GM21723 (cell line): ENCODE measurements around the gene ARID1B.

Source experiments
- ATAC-seq: cut with Tn5 transposase; IDR thresholded peaks from one replicate; pipeline ENCODE4 v1.9.1; 2021; ENCODE audit warnings: mild to moderate bottlenecking, moderate library complexity; ENCODE audit not compliant: unreplicated experiment

The ARID1B gene

DNA sequence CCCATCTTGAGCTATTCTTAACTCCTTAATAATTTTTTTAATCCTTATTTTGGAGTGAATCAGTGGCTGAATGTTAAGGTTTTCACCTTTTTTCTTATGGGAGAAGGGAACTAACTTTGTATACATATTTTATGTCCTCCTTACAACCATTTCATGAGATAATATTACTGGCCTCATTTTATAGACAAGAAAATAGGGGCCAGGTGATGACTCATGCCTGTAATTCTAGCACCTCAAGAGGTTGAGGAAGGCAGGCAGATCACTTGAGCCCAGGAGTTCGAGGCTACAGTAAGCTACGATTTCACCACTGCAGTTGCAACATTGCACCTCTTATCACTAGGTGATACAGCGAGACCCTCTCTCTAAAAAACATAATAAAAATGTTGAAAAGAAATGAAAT, 417.5 kb downstream of the ARID1B start:
- ATAC-seq: no peak

- no peak for ATAC-seq
Measured at GRCh38 chr6:157196391-157196790, 419.2 kb downstream of the ARID1B start.

DNA sequence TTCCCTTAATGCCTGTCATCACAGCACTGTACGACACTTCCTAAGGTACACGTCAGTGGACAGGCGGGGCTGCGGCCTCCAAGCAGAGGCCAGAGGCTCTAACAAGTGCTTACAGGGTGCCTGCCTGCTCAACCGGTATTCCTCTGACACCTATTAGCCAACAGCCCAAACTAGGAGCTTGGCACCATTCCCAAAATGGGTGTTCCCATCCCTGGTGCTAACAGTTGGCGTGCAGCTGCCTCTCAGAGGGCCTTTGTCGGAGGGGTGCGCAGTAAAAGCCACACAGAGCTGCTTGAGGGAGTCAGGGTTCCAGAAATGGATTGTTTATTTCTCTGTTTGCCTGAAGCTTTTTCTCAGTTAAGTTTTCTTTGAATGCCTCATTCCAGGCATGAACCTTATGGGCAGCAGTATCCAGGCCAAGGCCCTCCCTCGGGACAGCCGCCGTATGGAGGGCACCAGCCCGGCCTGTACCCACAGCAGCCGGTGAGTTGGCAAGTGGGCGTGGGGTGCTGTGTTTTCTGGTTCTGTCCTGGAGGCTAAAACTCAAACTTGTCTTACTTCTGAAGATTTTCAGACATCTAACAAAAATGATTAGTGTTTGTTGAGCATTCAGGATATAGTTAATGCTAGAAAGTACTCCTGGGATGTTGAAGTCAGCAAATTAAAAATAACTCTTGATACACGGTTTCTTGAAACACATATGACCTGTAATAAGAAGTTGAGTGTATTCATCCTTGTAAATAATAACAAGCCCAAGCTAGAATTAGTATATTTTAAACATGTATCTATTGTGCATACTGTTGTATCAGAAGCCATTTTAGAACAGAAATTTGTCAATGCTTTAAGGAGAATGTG, 421.5 kb downstream of the ARID1B start:
- no peak for ATAC-seq

DNA sequence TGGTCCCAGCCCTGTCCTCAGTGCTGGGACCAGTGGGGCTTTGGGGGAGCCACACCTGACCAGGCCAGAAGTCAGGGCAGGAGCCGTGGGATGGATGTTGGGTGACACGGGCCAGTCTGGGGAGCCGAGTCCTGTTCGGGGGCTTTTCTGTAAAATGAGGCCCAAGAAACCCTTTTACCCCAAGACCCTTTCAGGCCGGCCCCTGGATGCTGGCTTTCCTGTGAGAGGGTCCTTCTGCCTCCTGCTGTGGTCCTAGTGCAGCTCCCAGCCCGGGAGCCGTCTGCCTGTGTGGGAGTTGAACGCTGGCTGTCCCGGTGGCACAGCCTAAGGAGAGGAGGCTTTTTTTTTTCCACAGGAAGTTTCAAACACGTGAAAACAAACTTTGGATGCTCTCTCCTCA, 422.9 kb downstream of the ARID1B start:
- no peak for ATAC-seq

DNA sequence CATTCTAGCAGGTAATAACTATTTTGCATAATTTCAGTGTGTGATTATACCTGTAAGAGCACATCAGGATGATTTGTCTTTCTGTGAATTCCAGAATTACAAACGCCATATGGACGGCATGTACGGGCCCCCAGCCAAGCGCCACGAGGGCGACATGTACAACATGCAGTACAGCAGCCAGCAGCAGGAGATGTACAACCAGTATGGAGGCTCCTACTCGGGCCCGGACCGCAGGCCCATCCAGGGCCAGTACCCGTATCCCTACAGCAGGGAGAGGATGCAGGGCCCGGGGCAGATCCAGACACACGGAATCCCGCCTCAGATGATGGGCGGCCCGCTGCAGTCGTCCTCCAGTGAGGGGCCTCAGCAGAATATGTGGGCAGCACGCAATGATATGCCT, 423.4 kb downstream of the ARID1B start:
- ATAC-seq: no peak

- no peak for ATAC-seq
Measured at GRCh38 chr6:157201083-157201482, 423.9 kb downstream of the ARID1B start.

GRCh38 chr6:157203312-157203744, 426.1 kb downstream of the ARID1B start:
- peak; percentile 96 for ATAC-seq

DNA sequence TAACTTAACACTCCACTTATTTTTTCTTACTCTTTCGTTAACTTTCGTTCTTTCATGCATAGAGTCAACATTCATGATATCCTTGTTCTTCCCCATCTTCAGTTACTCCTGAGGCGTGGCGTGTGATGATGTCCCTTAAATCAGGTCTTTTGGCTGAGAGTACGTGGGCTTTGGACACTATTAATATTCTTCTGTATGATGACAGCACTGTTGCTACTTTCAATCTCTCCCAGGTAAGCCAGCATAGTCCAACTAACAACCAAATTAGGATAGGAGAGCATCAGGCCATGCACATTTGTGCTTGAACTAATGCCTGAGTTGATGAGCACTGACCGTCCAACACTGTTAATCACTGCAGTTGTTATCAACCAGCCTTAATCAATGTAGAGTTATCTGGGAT, 426.6 kb downstream of the ARID1B start:
- peak; percentile 29 for ATAC-seq

GRCh38 chr6:157205473-157206358, 428.5 kb downstream of the ARID1B start:
- ATAC-seq: no peak

DNA sequence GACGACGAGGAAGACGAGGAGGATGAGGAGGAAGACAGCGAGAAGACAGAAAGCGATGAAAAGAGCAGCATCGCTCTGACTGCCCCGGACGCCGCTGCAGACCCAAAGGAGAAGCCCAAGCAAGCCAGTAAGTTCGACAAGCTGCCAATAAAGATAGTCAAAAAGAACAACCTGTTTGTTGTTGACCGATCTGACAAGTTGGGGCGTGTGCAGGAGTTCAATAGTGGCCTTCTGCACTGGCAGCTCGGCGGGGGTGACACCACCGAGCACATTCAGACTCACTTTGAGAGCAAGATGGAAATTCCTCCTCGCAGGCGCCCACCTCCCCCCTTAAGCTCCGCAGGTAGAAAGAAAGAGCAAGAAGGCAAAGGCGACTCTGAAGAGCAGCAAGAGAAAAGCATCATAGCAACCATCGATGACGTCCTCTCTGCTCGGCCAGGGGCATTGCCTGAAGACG, 429.2 kb downstream of the ARID1B start:
- ATAC-seq: no peak

DNA sequence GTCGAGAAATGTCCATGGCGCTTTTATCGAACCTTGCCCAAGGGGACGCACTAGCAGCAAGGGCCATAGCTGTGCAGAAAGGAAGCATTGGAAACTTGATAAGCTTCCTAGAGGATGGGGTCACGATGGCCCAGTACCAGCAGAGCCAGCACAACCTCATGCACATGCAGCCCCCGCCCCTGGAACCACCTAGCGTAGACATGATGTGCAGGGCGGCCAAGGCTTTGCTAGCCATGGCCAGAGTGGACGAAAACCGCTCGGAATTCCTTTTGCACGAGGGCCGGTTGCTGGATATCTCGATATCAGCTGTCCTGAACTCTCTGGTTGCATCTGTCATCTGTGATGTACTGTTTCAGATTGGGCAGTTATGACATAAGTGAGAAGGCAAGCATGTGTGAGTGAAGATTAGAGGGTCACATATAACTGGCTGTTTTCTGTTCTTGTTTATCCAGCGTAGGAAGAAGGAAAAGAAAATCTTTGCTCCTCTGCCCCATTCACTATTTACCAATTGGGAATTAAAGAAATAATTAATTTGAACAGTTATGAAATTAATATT, 430.4 kb downstream of the ARID1B start:
- no peak for ATAC-seq

DNA sequence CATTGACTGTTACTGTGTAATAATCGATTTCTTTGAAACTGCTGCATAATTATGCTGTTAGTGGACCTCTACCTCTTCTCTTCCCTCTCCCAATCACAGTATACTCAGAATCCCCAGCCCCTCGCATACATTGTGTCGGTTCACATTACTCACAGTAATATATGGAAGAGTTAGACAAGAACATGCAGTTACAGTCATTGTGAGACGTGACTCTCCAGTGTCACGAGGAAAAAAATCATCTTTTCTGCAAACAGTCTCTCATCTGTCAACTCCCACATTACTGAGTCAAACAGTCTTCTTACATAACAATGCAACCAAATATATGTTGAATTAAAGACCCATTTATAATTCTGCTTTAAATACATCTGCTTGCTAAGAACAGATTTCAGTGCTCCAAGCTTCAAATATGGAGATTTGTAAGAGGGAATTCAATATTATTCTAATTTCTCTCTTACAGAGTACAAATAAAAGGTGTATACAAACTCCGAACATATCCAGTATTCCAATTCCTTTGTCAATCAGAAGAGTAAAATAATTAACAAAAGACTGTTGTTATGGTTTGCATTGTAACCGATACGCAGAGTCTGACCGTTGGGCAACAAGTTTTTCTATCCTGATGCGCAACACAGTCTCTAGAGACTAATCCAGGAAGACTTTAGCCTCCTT, 432.8 kb downstream of the ARID1B start:
- ATAC-seq: no peak

- ATAC-seq: no peak
Measured at GRCh38 chr6:157210954-157211353, 433.8 kb downstream of the ARID1B start.

DNA sequence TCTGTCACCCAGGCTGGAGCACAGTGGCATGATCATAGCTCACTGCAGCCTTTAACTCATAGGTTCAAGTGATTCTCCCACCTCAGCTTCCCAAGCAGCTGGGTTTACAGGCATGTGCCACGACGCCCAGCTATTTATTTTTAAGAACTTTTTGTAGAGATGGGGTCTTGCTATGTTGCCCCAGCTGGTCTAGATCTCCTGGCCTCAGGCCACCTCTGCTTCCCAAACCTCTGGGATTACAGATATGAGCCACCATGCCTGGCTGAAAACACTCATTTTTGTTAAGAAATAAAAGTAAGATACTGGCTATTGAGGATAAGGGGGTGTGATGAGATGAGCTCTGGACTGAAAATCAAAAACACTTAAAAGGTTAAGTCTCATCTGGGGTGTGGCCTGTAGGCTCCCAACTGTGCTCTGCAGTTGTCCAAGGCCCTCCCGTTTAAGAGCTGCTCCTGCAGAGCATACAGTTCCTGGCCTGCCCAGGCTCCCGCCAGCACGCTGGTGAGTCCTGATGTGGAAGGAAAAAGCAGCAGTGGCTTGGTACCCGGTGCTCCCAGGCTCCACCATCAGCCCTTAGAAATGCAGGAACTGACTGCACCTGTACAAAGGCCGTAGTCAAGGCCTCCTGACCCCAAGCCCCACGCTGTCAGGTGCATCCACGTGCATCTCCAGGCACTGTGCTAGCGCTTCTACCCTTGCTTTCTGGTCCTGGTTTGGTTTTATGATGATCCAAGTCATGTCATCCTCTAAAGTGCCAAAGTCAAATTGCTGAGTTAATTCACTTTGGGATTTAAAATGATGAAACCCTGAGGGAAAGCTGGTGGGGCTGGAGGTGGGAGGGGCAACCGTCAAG, 434.7 kb downstream of the ARID1B start:
- no peak for ATAC-seq

- ATAC-seq: no peak
Measured at GRCh38 chr6:157213426-157213825, 436.2 kb downstream of the ARID1B start.

DNA sequence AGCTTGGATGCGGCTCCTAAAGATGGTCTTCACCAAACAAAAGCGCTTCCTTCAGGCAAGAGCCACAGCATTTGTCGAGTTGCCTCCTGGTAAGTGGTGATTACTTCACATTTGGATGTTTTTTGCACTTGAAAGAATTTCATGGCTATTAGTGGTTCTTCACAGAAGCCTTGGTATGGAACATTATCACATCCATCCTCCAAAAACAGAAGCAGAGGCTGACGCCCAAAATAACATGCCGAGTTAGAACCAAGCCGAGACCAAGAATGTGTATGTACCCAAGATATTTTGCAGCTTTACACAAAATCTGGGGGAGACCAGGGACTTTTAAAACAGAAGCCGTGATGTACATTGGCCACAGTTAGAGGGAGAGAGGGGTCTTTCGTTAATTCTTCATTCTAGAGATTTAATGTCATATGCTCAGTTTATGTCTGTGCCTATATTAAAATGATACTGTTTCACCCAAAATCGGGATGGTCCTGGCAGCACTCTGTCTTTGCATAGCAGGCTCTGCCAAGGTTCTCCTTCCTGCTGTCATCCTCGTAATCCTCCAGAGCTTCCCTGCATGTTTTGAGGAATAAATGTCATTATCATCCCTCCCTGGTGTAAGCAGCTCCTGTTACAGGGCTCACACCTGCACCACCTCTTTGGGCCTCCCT, 436.9 kb downstream of the ARID1B start:
- ATAC-seq: no peak

DNA sequence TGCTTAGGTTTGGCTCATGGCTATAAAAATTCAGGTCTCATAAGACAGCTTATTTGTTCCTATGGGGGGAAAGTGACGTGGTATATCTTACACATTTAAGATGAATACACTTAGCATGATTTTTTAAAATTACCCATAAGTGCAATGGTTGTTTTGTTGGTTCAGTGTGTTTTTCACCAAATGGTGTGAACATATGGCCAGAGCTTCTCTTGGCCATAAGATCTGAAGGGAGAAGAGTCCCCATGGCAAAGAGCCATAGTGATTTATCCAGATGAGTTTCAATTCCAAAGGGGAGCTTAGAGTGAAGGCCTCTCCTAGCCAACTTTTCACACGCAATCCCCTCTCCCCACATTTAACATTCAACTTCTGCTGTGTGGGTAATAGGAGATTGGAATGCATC, 438.5 kb downstream of the ARID1B start:
- no peak for ATAC-seq

DNA sequence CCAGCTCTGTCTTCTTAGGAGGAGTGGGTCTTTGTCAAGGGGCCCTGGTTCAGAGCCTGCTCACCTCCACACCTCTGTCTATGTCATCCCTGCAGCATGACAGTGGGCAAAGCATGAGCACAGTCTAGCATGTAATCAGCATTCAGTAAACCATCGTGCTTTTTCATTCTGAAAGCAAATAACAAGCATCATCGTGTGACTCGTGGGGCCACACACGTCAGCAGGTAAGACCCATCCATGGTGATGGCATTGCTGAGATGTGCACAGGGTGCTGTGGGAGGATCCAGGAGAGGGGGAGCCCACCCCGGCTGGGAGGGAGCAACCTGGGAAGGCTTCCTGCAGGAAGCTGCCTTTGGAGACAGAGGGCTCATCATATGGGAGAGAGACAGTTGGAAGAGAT, 439.4 kb downstream of the ARID1B start:
- ATAC-seq: no peak

DNA sequence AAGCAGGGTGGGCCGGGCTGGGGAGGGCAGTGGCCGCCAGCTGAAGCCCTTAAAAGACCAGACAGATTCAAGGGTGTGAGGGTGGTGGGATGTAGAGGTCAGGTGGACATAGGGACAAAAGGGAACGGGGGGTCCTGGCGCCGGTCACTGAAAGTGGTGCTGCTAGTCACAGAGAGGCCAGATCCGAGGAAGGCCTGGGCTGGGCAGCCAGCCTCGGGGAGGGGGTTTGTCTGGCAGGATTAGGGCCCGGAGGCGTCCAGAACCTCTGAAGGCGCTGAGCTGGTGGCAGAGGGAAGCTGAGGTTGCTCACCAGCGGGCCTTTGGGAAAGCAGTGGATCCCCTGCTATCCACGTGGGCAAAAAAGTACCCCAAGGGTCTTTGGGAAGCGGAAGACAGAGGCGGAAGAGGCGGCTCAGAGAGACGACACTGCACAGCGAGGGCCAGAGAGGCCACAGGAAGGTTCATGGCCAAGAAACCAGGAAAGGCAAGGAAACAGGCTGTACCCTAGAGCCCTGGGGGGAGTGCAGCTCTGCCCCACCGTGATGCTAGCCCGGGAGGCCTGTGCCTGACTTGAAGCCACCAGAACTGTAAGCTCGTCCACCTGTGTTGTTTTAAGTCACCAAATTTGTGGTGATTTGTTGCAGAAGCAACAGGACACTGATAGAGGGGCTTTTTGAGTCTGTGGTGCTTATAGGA, 440.2 kb downstream of the ARID1B start:
- no peak for ATAC-seq
